Naive B cell (primary cell): Measurements from ENCODE around the gene MRPS24. TPM values are rescaled to one million over a fixed set of nuclear protein-coding genes. Genes with fewer than 3 reads are reported as not detected.

Source experiments
- polyA plus RNA-seq, 6 donors: library from polyadenylated mRNA; unstranded; fragments of 300-500 nt; fragmentation: Illumina TruSeq; gene quantifications; one replicate each; pipeline ENCODE4 v1.2.3, GENCODE V29; 2021; ENCODE audit warnings: low read depth in 6 of 6

The MRPS24 gene
- polyA plus RNA-seq, 6 donors from 2014 or later = 114 to 144 (median 132) TPM

Other genes with a start within 250 kb of the MRPS24 start
- gene COA1, start 140.0 kb downstream of the MRPS24 start, polyA plus RNA-seq = 100 to 1,000 TPM in 5 of 6 donors, 10 to 100 TPM in 1; 96.6 to 146 (median 107) TPM
- gene BLVRA, start 110.8 kb downstream of the MRPS24 start, polyA plus RNA-seq = 10 to 100 TPM in 3 of 6 donors, 1 to 10 TPM in 3; 3.5 to 15.9 (median 9.5) TPM
- gene URGCP, start 37.1 kb upstream of the MRPS24 start, polyA plus RNA-seq = 10 to 100 TPM; 13.5 to 24.0 (median 21.2) TPM
- 10 to 100 TPM in 4 of 6 donors, 1 to 10 TPM in 2; 7.8 to 20.8 (median 11.1) TPM for gene UBE2D4, start 56.9 kb upstream of the MRPS24 start, polyA plus RNA-seq
- gene SPDYE1, start 128.4 kb upstream of the MRPS24 start, polyA plus RNA-seq = under 1 TPM in 3 of 6 donors, not detected in 3; 0.16 to 0.31 (median 0.17) TPM
- gene DBNL, start 175.2 kb upstream of the MRPS24 start, polyA plus RNA-seq = 100 to 1,000 TPM; 226 to 512 (median 348) TPM
- not detected for gene PGAM2, start 196.1 kb upstream of the MRPS24 start, polyA plus RNA-seq
- 10 to 100 TPM; 26.3 to 53.0 (median 31.4) TPM for gene POLM, start 213.0 kb upstream of the MRPS24 start, polyA plus RNA-seq
- gene AEBP1, start 234.8 kb upstream of the MRPS24 start, polyA plus RNA-seq = 10 to 100 TPM in 1 of 6 donors, 1 to 10 TPM in 5; 1.9 to 18.5 (median 4.1) TPM